ENCODE results near the gene DUSP16.
"Not testable (repeated sequence)": the region's sequence is repeated elsewhere in the genome, so short reads cannot be mapped to it uniquely, and the experiment has no call there.

The DUSP16 gene

GRCh38 chr12:12505544-12506495 lies 56.8 kb downstream of the DUSP16 start:
- peak; percentile 93 for DNase-seq (ENCODE audit: low read depth)
- Histone ChIP-seq H3K36me3 (ENCODE audit: control insufficient read depth, insufficient read depth, low read length, severe bottlenecking) (no peaks in the 10 kb centered on the region), H3K4me1 (ENCODE audit: control insufficient read depth, insufficient read depth, low read length) (peaks cover 37% of the 10 kb centered on the region), H3K4me3 (ENCODE audit: low read length) (peak overlapping the region; percentile 73), H3K27me3 (replicated peaks; ENCODE audit: control insufficient read depth, insufficient read depth, low read length) (no peaks in the 10 kb centered on the region), H3K9ac (ENCODE audit: low read length) (peak overlapping the region; percentile 75), H3K9me3 (ENCODE audit: control insufficient read depth, low read length) (no peaks in the 10 kb centered on the region)

GRCh38 chr12:12503384-12504078 lies 59.1 kb downstream of the DUSP16 start:
- Histone ChIP-seq H3K27me3 (replicated peaks; ENCODE audit: control insufficient read depth, insufficient read depth, low read length) (no peaks in the 10 kb centered on the region), H3K9me3 (ENCODE audit: control insufficient read depth, low read length) (no peaks in the 10 kb centered on the region), H3K4me1 (ENCODE audit: control insufficient read depth, insufficient read depth, low read length) (peaks cover 29% of the 10 kb centered on the region), H3K4me3 (ENCODE audit: low read length) (no peak overlapping the region), H3K36me3 (ENCODE audit: control insufficient read depth, insufficient read depth, low read length, severe bottlenecking) (no peaks in the 10 kb centered on the region), H3K9ac (ENCODE audit: low read length) (no peak overlapping the region)
- DNase-seq (ENCODE audit: low read depth): no peak

- no peak for DNase-seq (ENCODE audit: low read depth)
- Histone ChIP-seq H3K36me3 (ENCODE audit: control insufficient read depth, insufficient read depth, low read length, severe bottlenecking) (no peaks in the 10 kb centered on the region), H3K4me3 (ENCODE audit: low read length) (no peak overlapping the region), H3K27me3 (replicated peaks; ENCODE audit: control insufficient read depth, insufficient read depth, low read length) (no peaks in the 10 kb centered on the region), H3K9ac (ENCODE audit: low read length) (no peak overlapping the region), H3K4me1 (ENCODE audit: control insufficient read depth, insufficient read depth, low read length) (peaks cover 22% of the 10 kb centered on the region), H3K9me3 (ENCODE audit: control insufficient read depth, low read length) (no peaks in the 10 kb centered on the region)
Measured at GRCh38 chr12:12502815-12503151, 59.9 kb downstream of the DUSP16 start.

GRCh38 chr12:12502130-12502814 lies 60.4 kb downstream of the DUSP16 start:
- H3K4me1 ChIP-seq (ENCODE audit: control insufficient read depth, insufficient read depth, low read length): peaks cover 22% of the 10 kb centered on the region
- not testable (repeated sequence) for H3K9me3 ChIP-seq (ENCODE audit: control insufficient read depth, low read length); H3K27me3 ChIP-seq (replicated peaks; ENCODE audit: control insufficient read depth, insufficient read depth, low read length); DNase-seq (ENCODE audit: low read depth); H3K36me3 ChIP-seq (ENCODE audit: control insufficient read depth, insufficient read depth, low read length, severe bottlenecking); H3K4me3 ChIP-seq (ENCODE audit: low read length); H3K9ac ChIP-seq (ENCODE audit: low read length)

- H3K4me1 ChIP-seq (ENCODE audit: control insufficient read depth, insufficient read depth, low read length): peaks cover 11% of the 10 kb centered on the region
- no peak overlapping the region for H3K9ac ChIP-seq (ENCODE audit: low read length)
- no peaks in the 10 kb centered on the region for H3K36me3 ChIP-seq (ENCODE audit: control insufficient read depth, insufficient read depth, low read length, severe bottlenecking)
- no peak for DNase-seq (ENCODE audit: low read depth)
- H3K9me3 ChIP-seq (ENCODE audit: control insufficient read depth, low read length): no peaks in the 10 kb centered on the region
- H3K4me3 ChIP-seq (ENCODE audit: low read length): no peak overlapping the region
- H3K27me3 ChIP-seq (replicated peaks; ENCODE audit: control insufficient read depth, insufficient read depth, low read length): no peaks in the 10 kb centered on the region
Measured at GRCh38 chr12:12501121-12501520, 61.5 kb downstream of the DUSP16 start.

- Histone ChIP-seq H3K27me3 (replicated peaks; ENCODE audit: control insufficient read depth, insufficient read depth, low read length) (no peaks in the 10 kb centered on the region), H3K36me3 (ENCODE audit: control insufficient read depth, insufficient read depth, low read length, severe bottlenecking) (no peaks in the 10 kb centered on the region), H3K9me3 (ENCODE audit: control insufficient read depth, low read length) (no peaks in the 10 kb centered on the region), H3K4me3 (ENCODE audit: low read length) (no peak overlapping the region), H3K9ac (ENCODE audit: low read length) (no peak overlapping the region), H3K4me1 (ENCODE audit: control insufficient read depth, insufficient read depth, low read length) (peaks cover 6% of the 10 kb centered on the region)
- no peak for DNase-seq (ENCODE audit: low read depth)
Measured at GRCh38 chr12:12499909-12500604, 62.6 kb downstream of the DUSP16 start.

GRCh38 chr12:12498210-12498609 lies 64.5 kb downstream of the DUSP16 start:
- H3K36me3 ChIP-seq (ENCODE audit: control insufficient read depth, insufficient read depth, low read length, severe bottlenecking): no peaks in the 10 kb centered on the region
- DNase-seq (ENCODE audit: low read depth): no peak
- no peak overlapping the region for H3K4me3 ChIP-seq (ENCODE audit: low read length)
- peaks cover 8% of the 10 kb centered on the region for H3K4me1 ChIP-seq (ENCODE audit: control insufficient read depth, insufficient read depth, low read length)
- H3K27me3 ChIP-seq (replicated peaks; ENCODE audit: control insufficient read depth, insufficient read depth, low read length): no peaks in the 10 kb centered on the region
- H3K9me3 ChIP-seq (ENCODE audit: control insufficient read depth, low read length): no peaks in the 10 kb centered on the region
- H3K9ac ChIP-seq (ENCODE audit: low read length): no peak overlapping the region

- Histone ChIP-seq H3K9ac (ENCODE audit: low read length) (no peak overlapping the region), H3K9me3 (ENCODE audit: control insufficient read depth, low read length) (no peaks in the 10 kb centered on the region), H3K4me1 (ENCODE audit: control insufficient read depth, insufficient read depth, low read length) (peaks cover 8% of the 10 kb centered on the region), H3K4me3 (ENCODE audit: low read length) (no peak overlapping the region), H3K36me3 (ENCODE audit: control insufficient read depth, insufficient read depth, low read length, severe bottlenecking) (no peaks in the 10 kb centered on the region), H3K27me3 (replicated peaks; ENCODE audit: control insufficient read depth, insufficient read depth, low read length) (no peaks in the 10 kb centered on the region)
- no peak for DNase-seq (ENCODE audit: low read depth)
Measured at GRCh38 chr12:12495536-12495935, 67.1 kb downstream of the DUSP16 start.

- no peak for DNase-seq (ENCODE audit: low read depth)
- no peaks in the 10 kb centered on the region for H3K9me3 ChIP-seq (ENCODE audit: control insufficient read depth, low read length)
- no peak overlapping the region for H3K9ac ChIP-seq (ENCODE audit: low read length)
- no peaks in the 10 kb centered on the region for H3K27me3 ChIP-seq (replicated peaks; ENCODE audit: control insufficient read depth, insufficient read depth, low read length)
- H3K4me3 ChIP-seq (ENCODE audit: low read length): no peak overlapping the region
- H3K36me3 ChIP-seq (ENCODE audit: control insufficient read depth, insufficient read depth, low read length, severe bottlenecking): peaks cover 5% of the 10 kb centered on the region
- H3K4me1 ChIP-seq (ENCODE audit: control insufficient read depth, insufficient read depth, low read length): peaks cover 8% of the 10 kb centered on the region
Measured at GRCh38 chr12:12492547-12492946, 70.1 kb downstream of the DUSP16 start.

- H3K4me1 ChIP-seq (ENCODE audit: control insufficient read depth, insufficient read depth, low read length): peaks cover 8% of the 10 kb centered on the region
- no peak overlapping the region for H3K4me3 ChIP-seq (ENCODE audit: low read length)
- DNase-seq (ENCODE audit: low read depth): no peak
- H3K9me3 ChIP-seq (ENCODE audit: control insufficient read depth, low read length): no peaks in the 10 kb centered on the region
- H3K9ac ChIP-seq (ENCODE audit: low read length): no peak overlapping the region
- peaks cover 5% of the 10 kb centered on the region for H3K36me3 ChIP-seq (ENCODE audit: control insufficient read depth, insufficient read depth, low read length, severe bottlenecking)
- H3K27me3 ChIP-seq (replicated peaks; ENCODE audit: control insufficient read depth, insufficient read depth, low read length): no peaks in the 10 kb centered on the region
Measured at GRCh38 chr12:12491606-12492005, 71.1 kb downstream of the DUSP16 start.

Measured in adipocyte (in vitro differentiated cells).